GM10266 (cell line): ENCODE measurements around the gene ZFR2.
"Not testable (repeated sequence)": the region's sequence is repeated elsewhere in the genome, so short reads cannot be mapped to it uniquely, and the experiment has no call there.

Source experiments
- DNase-seq: peaks from one replicate; pipeline ENCODE4 v3.0.0; 2012; ENCODE audit errors: extremely low spot score
- TF ChIP-seq, protein P1 (sequence below): IDR thresholded peaks from 2 replicates; pipeline ENCODE4 v1.5.1; 2012; ENCODE audit warnings: mild to moderate bottlenecking, low read depth; ENCODE audit not compliant: control insufficient read depth, insufficient read depth; ENCODE audit errors: missing control alignments

ZFR2 gene

DNA sequence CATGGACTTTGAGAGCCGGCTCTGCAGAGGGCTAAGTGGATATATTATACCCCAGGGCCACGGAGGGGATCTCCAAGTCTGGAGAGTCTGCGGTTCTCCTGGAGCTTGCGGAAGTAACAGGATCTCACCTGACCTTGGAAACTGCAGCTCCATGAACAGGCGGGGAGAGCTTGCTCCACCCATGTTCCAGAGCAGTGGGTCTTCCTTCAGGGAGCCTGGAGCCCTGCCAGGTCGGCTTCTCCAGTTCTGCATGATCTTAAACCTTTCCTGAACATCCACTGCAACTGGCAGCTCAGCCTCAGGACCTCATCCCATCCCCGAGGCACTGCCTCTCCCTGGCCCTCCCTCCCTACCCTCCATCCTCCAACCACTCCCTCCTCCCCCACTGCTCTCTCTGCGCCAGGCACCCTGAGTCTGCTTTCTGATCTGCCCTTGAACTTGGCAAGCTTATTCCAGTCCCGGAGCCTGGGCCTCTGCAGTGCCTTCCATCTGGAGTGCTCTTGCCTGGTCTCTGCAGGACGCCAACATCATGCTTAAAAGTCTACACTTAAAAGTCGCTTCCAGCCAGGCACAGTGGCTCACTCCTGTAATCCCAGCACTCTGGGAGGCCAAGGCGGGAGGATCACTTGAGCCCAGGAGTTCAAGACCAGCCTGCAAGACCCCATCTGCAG, 24.8 kb upstream of the ZFR2 start:
- TF ChIP-seq, protein P1, sequence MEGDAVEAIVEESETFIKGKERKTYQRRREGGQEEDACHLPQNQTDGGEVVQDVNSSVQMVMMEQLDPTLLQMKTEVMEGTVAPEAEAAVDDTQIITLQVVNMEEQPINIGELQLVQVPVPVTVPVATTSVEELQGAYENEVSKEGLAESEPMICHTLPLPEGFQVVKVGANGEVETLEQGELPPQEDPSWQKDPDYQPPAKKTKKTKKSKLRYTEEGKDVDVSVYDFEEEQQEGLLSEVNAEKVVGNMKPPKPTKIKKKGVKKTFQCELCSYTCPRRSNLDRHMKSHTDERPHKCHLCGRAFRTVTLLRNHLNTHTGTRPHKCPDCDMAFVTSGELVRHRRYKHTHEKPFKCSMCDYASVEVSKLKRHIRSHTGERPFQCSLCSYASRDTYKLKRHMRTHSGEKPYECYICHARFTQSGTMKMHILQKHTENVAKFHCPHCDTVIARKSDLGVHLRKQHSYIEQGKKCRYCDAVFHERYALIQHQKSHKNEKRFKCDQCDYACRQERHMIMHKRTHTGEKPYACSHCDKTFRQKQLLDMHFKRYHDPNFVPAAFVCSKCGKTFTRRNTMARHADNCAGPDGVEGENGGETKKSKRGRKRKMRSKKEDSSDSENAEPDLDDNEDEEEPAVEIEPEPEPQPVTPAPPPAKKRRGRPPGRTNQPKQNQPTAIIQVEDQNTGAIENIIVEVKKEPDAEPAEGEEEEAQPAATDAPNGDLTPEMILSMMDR: no peak
- DNase-seq: no peak

DNA sequence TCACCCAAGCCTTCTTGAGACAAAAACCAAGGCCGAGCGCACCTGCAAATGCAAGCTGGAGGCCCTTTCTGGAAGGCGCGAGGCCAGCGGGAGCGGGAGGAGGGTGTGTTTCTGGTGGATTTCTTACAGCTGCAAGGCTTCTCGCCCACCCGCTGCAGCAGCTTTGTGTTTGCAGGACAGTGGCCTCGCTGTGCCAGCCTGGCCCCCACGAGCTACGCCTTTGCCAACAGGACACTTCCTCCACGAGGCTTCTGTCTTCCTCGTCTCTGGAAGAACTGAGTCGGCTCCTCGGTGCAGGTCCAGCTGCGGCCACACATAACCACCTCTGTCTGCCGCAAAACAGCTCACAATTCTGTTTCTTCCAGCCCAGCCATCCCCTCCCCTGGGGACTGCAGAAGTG, 21.8 kb upstream of the ZFR2 start:
- TF ChIP-seq, protein P1: no peak
- DNase-seq: no peak

DNA sequence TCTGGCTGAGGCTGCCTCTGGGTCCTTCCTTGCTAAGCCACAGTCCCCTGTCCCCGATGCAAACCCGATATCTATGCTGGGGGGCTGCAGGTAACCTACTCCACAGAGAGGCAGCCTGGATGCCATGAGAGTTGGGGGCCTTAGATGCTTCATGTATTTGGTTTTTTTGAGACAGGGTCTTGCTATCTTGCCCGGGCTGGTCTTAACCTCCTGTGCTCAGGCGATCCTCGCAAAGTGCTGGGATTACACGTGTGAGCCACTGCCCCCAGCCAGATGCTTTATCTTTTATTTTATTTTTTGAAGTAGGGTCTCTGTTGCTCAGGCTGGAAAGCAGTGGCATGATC, 13.2 kb upstream of the ZFR2 start:
- TF ChIP-seq, protein P1: no peak
- DNase-seq: no peak

DNA sequence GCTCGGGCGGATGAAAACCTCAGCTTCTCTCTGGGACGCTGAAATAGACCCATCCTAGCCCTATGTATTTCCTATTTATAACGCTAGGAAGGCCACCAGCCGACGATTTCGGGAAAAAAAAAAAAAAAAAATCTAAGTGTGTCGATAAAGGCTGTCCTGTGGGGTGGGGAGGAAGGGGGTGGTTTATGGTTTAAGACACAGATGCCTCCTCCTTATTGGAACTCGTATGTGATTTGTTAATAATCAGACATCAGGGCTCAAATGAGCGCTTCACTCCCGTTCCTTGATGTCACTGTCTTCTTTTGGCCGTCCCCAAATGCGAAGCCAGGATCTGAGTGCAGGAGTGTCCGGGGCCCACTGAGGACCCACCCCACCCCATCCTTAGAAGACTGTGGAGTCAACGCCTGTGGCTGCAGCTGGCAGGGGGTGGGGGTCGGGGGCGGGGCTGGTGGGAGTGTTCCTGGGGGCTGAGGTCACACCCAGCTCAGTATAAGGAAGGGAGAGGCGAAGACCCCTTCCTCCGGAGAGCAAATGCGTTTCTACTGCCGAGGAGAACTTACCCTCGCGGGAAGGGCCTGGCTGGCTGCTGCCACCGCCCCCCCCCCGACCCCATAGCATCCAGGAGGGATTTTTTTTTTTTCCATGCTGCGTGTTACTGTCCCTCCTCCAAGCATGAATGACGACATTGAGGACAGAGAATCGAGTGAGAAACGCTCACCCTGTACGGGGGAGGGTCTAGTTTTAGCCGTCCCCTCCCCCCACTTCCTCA, 12.6 kb upstream of the ZFR2 start:
- TF ChIP-seq, protein P1: no peak
- DNase-seq: peak; percentile 14

DNA sequence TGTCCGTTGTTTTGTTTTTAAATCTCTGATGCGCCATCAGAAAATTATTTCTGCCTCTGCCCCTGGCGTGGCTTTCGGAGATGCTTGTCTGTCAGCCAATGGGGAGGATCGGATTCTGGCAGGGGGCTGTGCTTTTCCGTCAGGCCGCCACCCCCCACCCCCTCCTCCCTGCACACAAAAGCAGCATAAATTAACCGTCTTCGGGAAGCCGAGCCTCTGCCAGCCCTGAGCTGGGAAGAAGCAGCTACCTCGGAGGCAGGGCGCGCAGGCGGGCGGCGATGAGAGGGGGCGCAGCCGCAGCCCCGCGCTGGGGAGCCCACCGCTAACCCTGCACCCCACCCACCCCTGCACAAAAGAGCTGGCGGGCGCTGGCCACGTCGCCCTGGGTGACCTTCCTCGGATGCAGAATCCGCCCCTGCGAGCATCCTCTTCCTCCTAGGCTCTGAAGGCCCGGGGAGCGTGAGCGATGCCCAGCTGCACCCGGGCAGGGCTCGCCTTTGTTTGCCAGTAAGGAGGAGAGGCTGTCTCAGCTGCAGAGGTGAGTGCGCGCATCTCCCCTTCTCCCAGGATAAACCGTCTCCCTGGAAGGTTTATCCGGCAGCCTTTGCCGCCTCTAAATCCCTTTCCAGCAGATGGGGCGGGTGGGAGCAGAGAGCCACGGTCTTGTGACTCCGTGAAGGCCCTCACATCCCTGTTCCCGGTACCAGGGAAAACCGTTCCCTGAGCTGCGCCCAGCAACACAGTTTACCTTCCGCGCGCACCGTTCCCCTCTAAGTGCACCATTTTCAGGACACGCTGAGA, 11.8 kb upstream of the ZFR2 start, which contains the start of gene ATCAY:
TSS of gene ATCAY (plus strand) at position 215 of the 801 bp plus-strand sequence. CDS start 5,083 bp downstream, outside the sequence.
- TF ChIP-seq, protein P1: no peak
- DNase-seq: no peak

DNA sequence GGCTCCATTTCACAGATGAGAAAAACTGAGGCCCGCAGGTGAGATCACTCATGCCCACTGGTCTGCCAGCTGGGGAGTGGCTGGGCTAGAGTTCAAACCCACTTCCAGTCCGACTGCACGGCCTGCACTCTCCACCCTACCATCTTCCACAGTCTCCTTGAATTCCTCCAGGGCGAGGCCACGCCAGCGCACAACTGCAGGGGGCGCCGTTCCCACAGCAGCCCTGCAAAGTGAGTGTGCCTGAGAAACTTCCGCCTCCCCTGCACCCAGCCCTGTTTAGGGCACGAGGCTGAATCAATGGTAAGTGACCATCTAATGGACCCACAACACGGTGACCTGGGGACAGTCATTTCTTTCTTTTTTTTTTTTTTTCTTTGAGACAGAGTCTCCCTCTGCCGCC, 10.8 kb upstream of the ZFR2 start:
- DNase-seq: no peak
- TF ChIP-seq, protein P1: no peak

DNA sequence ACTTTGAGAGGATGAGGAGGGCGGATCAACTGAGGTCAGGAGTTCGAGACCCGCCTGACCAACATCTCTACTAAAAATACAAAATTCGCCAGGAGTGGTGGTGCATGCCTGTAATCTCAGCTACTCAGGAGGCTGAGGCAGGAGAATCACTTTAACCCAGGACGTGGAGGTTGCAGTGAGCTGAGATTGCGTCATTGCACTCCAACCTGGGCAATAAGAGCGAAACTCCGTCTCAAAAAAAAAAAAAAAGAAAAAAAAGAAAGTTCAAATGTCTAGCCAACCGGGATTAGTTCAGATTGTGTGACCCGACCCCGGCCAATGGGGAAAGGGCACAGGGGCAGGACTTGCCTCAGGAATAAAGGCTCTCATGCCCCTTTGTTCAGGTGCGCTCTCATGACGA, 5.9 kb upstream of the ZFR2 start:
- not testable (repeated sequence) for DNase-seq
